Body of pancreas (tissue), 4 donors: ENCODE measurements around the gene LRP2.

Source experiments
- CTCF ChIP-seq, 7 experiments: fragments of 450-650 bp in 4 of 7; fragments of 200-600 bp in 3 of 7; sonication (generic) in 3 of 7; IDR thresholded peaks; one replicate each; pipeline ENCODE4 v1.5.1; 2016 to 2019; ENCODE audit warnings: antibody characterized with exemption in 7 of 7
- POLR2A ChIP-seq, 3 donors: fragments of 450-650 bp; IDR thresholded peaks; one replicate each; pipeline ENCODE4 v1.6.1; 2016; ENCODE audit warnings: antibody characterized with exemption in 3 of 3, mild to moderate bottlenecking in 2 of 3

DNA sequence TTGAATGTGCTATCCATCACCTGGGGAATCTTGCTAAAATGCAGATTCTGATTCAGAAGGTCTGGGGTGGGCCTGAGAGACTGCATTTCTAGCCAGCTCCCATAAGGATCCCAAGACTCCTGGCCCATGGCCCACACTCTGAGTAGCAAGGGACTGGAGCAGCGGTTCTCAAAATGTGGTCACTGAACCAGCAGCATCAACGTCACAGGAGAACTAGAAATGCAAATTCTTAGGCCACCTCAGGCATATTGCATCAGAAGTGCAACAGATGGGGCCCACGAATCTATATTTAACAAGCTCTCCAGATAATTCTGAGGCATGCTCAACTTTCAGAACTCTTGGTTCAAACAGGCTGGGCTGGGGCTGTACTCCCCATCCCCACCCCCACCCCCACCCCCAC lies 218.3 kb downstream of the LRP2 start:
- TF ChIP-seq CTCF (IDR thresholded peaks at IDR 0.05), result no peak
- TF ChIP-seq POLR2A (IDR thresholded peaks at IDR 0.05), result no peak
